Transverse colon (tissue), 3 donors: ENCODE measurements around the gene ZNF516.

Experiments
- CTCF ChIP-seq, 5 experiments: fragments of 200-600 bp in 3 of 5; fragments of 450-650 bp in 2 of 5; sonication (generic) in 3 of 5; IDR thresholded peaks; 1 replicate in 2 of 5; 2 replicates in 3 of 5; pipeline ENCODE4 v1.5.1; 2016 to 2017; ENCODE audit warnings: antibody characterized with exemption in 5 of 5, inconsistent platforms in 3 of 5, mild to moderate bottlenecking in 2 of 5, moderate library complexity in 1 of 5
- EP300 ChIP-seq: sonication (generic); formaldehyde crosslinking; IDR thresholded peaks from one replicate; pipeline ENCODE4 v1.6.1; 2017; ENCODE audit warnings: antibody characterized with exemption, low read depth
- POLR2A ChIP-seq: fragments of 450-650 bp; IDR thresholded peaks from one replicate; pipeline ENCODE4 v1.6.1; 2016; ENCODE audit warnings: antibody characterized with exemption, mild to moderate bottlenecking, moderate library complexity

GRCh38 chr18:76420898-76421684, 74.0 kb downstream of the ZNF516 start:
- TF ChIP-seq CTCF (IDR thresholded peaks at IDR 0.05) (no peak), POLR2A (no peak), EP300 (no peak)
